ENCODE data around the gene ZC3H10. TPM values are rescaled to one million over a fixed set of nuclear protein-coding genes. Genes with fewer than 3 reads are reported as not detected.

The ZC3H10 gene
- total and polyA plus RNA-seq, 2 of the 13 experiments (the other 11 are each of a cell fraction or from before 2014, with no cell fraction given), result 0.70 to 2.3 TPM

DNA sequence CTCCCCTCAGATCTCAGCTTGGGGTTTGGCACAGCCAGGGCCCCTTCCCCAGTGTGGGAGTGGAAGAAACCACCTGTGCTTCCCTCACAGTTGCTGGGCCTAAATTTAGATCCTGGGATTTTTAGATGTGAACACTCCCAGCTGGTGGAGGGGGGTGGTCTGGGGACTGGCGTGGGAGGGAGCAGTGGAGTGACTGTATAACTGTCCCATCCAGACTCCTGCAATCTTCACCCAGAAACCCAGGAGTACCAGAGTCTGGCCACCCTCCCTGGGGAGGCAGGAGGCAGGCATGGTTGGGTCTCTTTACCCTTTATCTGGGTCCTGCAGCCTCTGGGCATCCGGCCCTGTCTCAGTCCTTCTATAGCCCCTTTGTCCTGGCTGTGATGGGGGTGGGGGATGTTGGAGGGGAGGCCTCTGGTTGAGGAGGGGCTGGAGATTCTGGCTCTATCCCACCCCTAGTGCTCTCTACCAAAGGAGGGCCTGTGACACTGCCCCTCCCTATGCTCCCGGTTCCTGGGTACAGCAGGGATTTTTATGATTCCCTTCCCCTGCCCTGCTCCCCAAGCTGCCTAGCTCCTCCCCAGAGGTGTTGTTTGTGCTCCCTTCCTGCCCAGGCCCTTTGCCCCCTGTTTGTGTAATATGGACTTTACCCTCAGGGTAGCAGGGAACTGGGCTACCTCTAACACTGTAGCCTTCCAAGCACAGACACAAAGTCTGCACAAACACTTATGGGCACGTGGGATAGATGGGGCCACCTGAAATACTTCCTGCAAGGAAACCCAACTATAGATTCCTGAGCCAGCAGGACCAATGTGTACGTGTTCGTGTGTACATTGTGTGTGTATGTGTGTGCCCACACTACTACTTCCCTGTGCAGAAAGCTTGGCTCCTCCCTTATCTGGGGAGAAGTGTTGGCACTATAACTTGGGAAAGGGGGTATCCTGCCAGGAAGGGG, 36.4 kb upstream of the ZC3H10 start (continued):
- TF ChIP-seq, protein P1, sequence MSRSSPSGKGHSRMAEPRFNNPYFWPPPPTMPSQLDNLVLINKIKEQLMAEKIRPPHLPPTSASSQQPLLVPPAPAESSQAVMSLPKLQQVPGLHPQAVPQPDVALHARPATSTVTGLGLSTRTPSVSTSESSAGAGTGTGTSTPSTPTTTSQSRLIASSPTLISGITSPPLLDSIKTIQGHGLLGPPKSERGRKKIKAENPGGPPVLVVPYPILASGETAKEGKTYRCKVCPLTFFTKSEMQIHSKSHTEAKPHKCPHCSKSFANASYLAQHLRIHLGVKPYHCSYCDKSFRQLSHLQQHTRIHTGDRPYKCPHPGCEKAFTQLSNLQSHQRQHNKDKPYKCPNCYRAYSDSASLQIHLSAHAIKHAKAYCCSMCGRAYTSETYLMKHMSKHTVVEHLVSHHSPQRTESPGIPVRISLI (CRISPR knock-in tag; IDR thresholded peaks at IDR 0.05; ENCODE audit: borderline replicate concordance), result peak; percentile 66; the same call in 1 of the 2 replicates
- peak; percentile 78 for TF ChIP-seq ZNF605 (CRISPR knock-in tag; IDR thresholded peaks at IDR 0.05)
- peak; percentile 97 for TF ChIP-seq NCOA2 (CRISPR knock-in tag; IDR thresholded peaks at IDR 0.05)
- peak; percentile 90 for TF ChIP-seq MED8 (CRISPR knock-in tag; IDR thresholded peaks at IDR 0.05; ENCODE audit: insufficient replicate concordance)
- peak; percentile 90 for TF ChIP-seq RFXAP (CRISPR knock-in tag; IDR thresholded peaks at IDR 0.05; ENCODE audit: borderline replicate concordance)
- no peak for TF ChIP-seq ZNF546 (CRISPR knock-in tag; conservative IDR thresholded peaks at IDR 0.05)
- TF ChIP-seq TCF12 (IDR thresholded peaks at IDR 0.05), result no peak
- peak; percentile 35 for TF ChIP-seq TCF12 (CRISPR knock-in tag; IDR thresholded peaks at IDR 0.05)
- TF ChIP-seq TBX2 (CRISPR knock-in tag; IDR thresholded peaks at IDR 0.05; ENCODE audit: borderline replicate concordance), result peak; percentile 99
- peak; percentile 74 for TF ChIP-seq KDM4B (CRISPR knock-in tag; IDR thresholded peaks at IDR 0.05)
- TF ChIP-seq SP1 (IDR thresholded peaks at IDR 0.05), result no peak
- TF ChIP-seq SP1 (CRISPR knock-in tag; IDR thresholded peaks at IDR 0.05), result peak; percentile 64
- peak; percentile 25; the same call in 1 of the 2 replicates for TF ChIP-seq KDM5A (IDR thresholded peaks at IDR 0.05; ENCODE audit: borderline replicate concordance, low read length)
- peak; percentile 70 for TF ChIP-seq TFDP2 (CRISPR knock-in tag; IDR thresholded peaks at IDR 0.05)
- no peak for TF ChIP-seq E2F1 (CRISPR knock-in tag; IDR thresholded peaks at IDR 0.05)
- TF ChIP-seq EED (CRISPR knock-in tag; IDR thresholded peaks at IDR 0.05), result peak; percentile 13; the same call in 1 of the 2 replicates
- no peak for TF ChIP-seq NFRKB (IDR thresholded peaks at IDR 0.05)
- no peak for TF ChIP-seq TBP (CRISPR knock-in tag; IDR thresholded peaks at IDR 0.05)
- peak; percentile 77; the same call in 1 of the 2 replicates for TF ChIP-seq AHR (CRISPR knock-in tag; IDR thresholded peaks at IDR 0.05)
- no peak for TF ChIP-seq TOPORS (CRISPR knock-in tag; IDR thresholded peaks at IDR 0.05)
- peak; percentile 53; the same call in 1 of the 2 replicates for TF ChIP-seq ZNF800 (CRISPR knock-in tag; IDR thresholded peaks at IDR 0.05)
- peak; percentile 68; the same call in 1 of the 2 replicates for TF ChIP-seq FOXC1 (CRISPR knock-in tag; IDR thresholded peaks at IDR 0.05; ENCODE audit: borderline replicate concordance)

Measured in HepG2 (cell line).